Stimulated activated CD4-positive, alpha-beta T cell treated with anti-CD3 and anti-CD28 coated beads, Interleukin-15, amount 100 ng/mL, for 1 hour (primary cell): Measurements from ENCODE around the gene PLAGL2.

Source experiments
- DNase-seq, 2 donors: peaks; one replicate each; pipeline ENCODE4 v3.0.0-alpha.2; 2020; ENCODE audit warnings: low read depth in 1 of 2, low spot score in 1 of 2

PLAGL2 gene

GRCh38 chr20:32153156-32153665, 54.3 kb downstream of the PLAGL2 start:
- no peak for DNase-seq

GRCh38 chr20:32152421-32153155, 55.0 kb downstream of the PLAGL2 start:
- no peak for DNase-seq

- DNase-seq = no peak
Measured at GRCh38 chr20:32150291-32150848, 57.2 kb downstream of the PLAGL2 start.

- no peak for DNase-seq
Measured at GRCh38 chr20:32149566-32150170, 57.9 kb downstream of the PLAGL2 start.

GRCh38 chr20:32144898-32145662, 62.5 kb downstream of the PLAGL2 start:
- DNase-seq = no peak

- DNase-seq = no peak
Measured at GRCh38 chr20:32142991-32143390, 64.6 kb downstream of the PLAGL2 start.
